ENCODE results near the gene TSPAN3.

The TSPAN3 gene

GRCh38 chr15:77032647-77033416 lies 38.1 kb downstream of the TSPAN3 start:
- no peak for DNase-seq

- DNase-seq: peak; percentile 10
These were observed 38.8 kb downstream of the TSPAN3 start for GRCh38 chr15:77032052-77032646.

GRCh38 chr15:77031376-77032050 lies 39.4 kb downstream of the TSPAN3 start:
- peak; percentile 87 for DNase-seq

- no peak for DNase-seq
These were observed 40.0 kb downstream of the TSPAN3 start for GRCh38 chr15:77030928-77031375.

GRCh38 chr15:77030048-77030927 lies 40.6 kb downstream of the TSPAN3 start:
- peak; percentile 13 for DNase-seq

- DNase-seq: no peak
These were observed 41.5 kb downstream of the TSPAN3 start for GRCh38 chr15:77029166-77030047.

GRCh38 chr15:77028451-77029165 lies 42.3 kb downstream of the TSPAN3 start:
- peak; percentile 17 for DNase-seq

GRCh38 chr15:77027697-77028450 lies 43.0 kb downstream of the TSPAN3 start:
- DNase-seq: peak; percentile 35

GRCh38 chr15:77027111-77027696 lies 43.7 kb downstream of the TSPAN3 start:
- no peak for DNase-seq

GRCh38 chr15:77026501-77027110 lies 44.3 kb downstream of the TSPAN3 start:
- peak; percentile 9 for DNase-seq

- peak; percentile 10 for DNase-seq
These were observed 44.9 kb downstream of the TSPAN3 start for GRCh38 chr15:77025941-77026411.

- DNase-seq: no peak
These were observed 45.6 kb downstream of the TSPAN3 start for GRCh38 chr15:77025083-77025901.

GRCh38 chr15:77024273-77025082 lies 46.4 kb downstream of the TSPAN3 start:
- peak; percentile 68 for DNase-seq

GRCh38 chr15:77023576-77024272 lies 47.2 kb downstream of the TSPAN3 start:
- peak; percentile 51 for DNase-seq

- no peak for DNase-seq
These were observed 48.0 kb downstream of the TSPAN3 start for GRCh38 chr15:77022646-77023575.

All from DMS53 (cell line).